ENCODE data around the gene SCMH1.

The SCMH1 gene

DNA sequence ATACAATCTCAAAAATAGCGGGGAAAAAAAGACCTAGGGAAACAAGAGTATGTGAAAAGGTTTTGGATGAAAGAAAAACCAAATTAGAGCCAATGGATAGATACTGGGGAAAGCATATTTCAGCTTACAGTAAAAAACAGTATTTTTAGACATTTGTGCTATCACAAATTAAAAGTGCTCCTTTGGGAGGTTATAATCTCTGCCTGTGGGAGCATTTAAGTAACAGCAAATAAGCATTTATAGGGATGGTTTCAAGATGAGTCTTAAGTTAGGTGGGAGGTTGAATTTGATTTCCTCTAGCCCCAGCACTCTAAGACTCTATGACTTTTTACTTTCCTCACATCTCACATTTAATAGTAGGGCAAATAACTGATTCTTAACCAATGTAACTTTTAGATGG is 141.0 kb downstream of the SCMH1 start:
- Histone ChIP-seq H3K4me3 (ENCODE audit: insufficient read depth in 1 of 2, low read depth in 1 of 2, low read length in 2 of 2) (no peak overlapping the region), H2AK5ac (ENCODE audit: low read length, severe bottlenecking) (no peak overlapping the region), H2BK12ac (ENCODE audit: low read length in 2 of 2) (no peak overlapping the region), H3K14ac (ENCODE audit: low read length in 2 of 2) (no peak overlapping the region), H3K27ac (ENCODE audit: low read length, poor library complexity, severe bottlenecking) (no peak overlapping the region), H2BK5ac (ENCODE audit: low read depth, low read length, poor library complexity, severe bottlenecking) (no peak overlapping the region), H3K9me3 (ENCODE audit: control insufficient read depth, low read length) (no peaks in the 10 kb centered on the region), H3K4ac (ENCODE audit: low read depth in 1 of 2, low read length in 2 of 2) (no peak overlapping the region), H3K27me3 (ENCODE audit: control insufficient read depth in 1 of 2, insufficient read depth in 1 of 2, low read length in 2 of 2) (peaks cover 0 to 10% of the 10 kb centered on the region in 2 experiments), H2BK15ac (ENCODE audit: low read depth, poor library complexity, severe bottlenecking) (no peak overlapping the region), H2BK120ac (ENCODE audit: low read depth, low read length) (no peak overlapping the region), H3K79me1 (replicated peaks; ENCODE audit: low read length, poor library complexity, severe bottlenecking) (peaks cover 2% of the 10 kb centered on the region), H3K4me2 (ENCODE audit: low read length, poor library complexity, severe bottlenecking) (no peak overlapping the region), H3K9ac (ENCODE audit: low read length) (no peak overlapping the region), H2AFZ (ENCODE audit: low read depth, low read length) (no peak overlapping the region), H3K18ac (ENCODE audit: low read depth in 1 of 2, low read length in 2 of 2) (no peak overlapping the region), H3K4me1 (ENCODE audit: control insufficient read depth, insufficient read depth, low read depth, low read length) (no peaks in the 10 kb centered on the region), H4K91ac (ENCODE audit: low read length) (no peak overlapping the region), H4K8ac (ENCODE audit: low read length) (no peak overlapping the region), H3K36me3 (ENCODE audit: control insufficient read depth in 1 of 2, insufficient read depth in 2 of 2, low read depth in 1 of 2, low read length in 2 of 2) (peaks cover 0 to 3% of the 10 kb centered on the region in 2 experiments), H3K23ac (ENCODE audit: low read length in 2 of 2) (no peak overlapping the region)
- WGBS: 83% methylated on average over 1 of the region's 1 CpG
- DNase-seq: no peak

DNA sequence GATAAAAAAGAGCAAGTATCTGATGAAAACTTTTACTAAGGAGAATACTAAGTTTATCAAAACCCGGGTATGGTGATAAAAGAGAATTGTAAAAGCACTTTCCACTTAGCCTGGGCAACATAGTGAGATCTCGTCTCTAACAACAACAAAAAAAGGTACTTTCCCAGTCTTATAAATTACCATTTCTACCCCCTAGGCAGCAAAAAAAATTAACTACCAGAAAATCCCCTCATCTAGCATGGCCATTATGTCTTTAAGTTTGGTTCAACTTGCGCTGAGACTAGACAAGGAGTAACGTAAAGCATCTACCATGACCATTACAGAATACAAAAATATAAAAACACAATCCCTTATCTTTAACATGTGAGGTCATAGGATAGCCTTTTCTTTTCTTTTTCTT is 141.9 kb downstream of the SCMH1 start:
- Histone ChIP-seq H3K4me2 (ENCODE audit: low read length, poor library complexity, severe bottlenecking) (no peak overlapping the region), H2AFZ (ENCODE audit: low read depth, low read length) (no peak overlapping the region), H3K4ac (ENCODE audit: low read depth in 1 of 2, low read length in 2 of 2) (no peak overlapping the region), H3K4me3 (ENCODE audit: insufficient read depth in 1 of 2, low read depth in 1 of 2, low read length in 2 of 2) (no peak overlapping the region), H3K27me3 (ENCODE audit: control insufficient read depth in 1 of 2, insufficient read depth in 1 of 2, low read length in 2 of 2) (peaks cover 0 to 10% of the 10 kb centered on the region in 2 experiments), H3K18ac (ENCODE audit: low read depth in 1 of 2, low read length in 2 of 2) (no peak overlapping the region), H3K9me3 (ENCODE audit: control insufficient read depth, low read length) (no peaks in the 10 kb centered on the region), H2BK120ac (ENCODE audit: low read depth, low read length) (no peak overlapping the region), H3K4me1 (ENCODE audit: control insufficient read depth, insufficient read depth, low read depth, low read length) (no peaks in the 10 kb centered on the region), H2BK12ac (ENCODE audit: low read length in 2 of 2) (no peak overlapping the region), H3K27ac (ENCODE audit: low read length, poor library complexity, severe bottlenecking) (no peak overlapping the region), H3K23ac (ENCODE audit: low read length in 2 of 2) (no peak overlapping the region), H2BK15ac (ENCODE audit: low read depth, poor library complexity, severe bottlenecking) (no peak overlapping the region), H3K36me3 (ENCODE audit: control insufficient read depth in 1 of 2, insufficient read depth in 2 of 2, low read depth in 1 of 2, low read length in 2 of 2) (peaks cover 0 to 3% of the 10 kb centered on the region in 2 experiments), H4K91ac (ENCODE audit: low read length) (no peak overlapping the region), H3K14ac (ENCODE audit: low read length in 2 of 2) (no peak overlapping the region), H3K9ac (ENCODE audit: low read length) (no peak overlapping the region), H2AK5ac (ENCODE audit: low read length, severe bottlenecking) (no peak overlapping the region), H3K79me1 (replicated peaks; ENCODE audit: low read length, poor library complexity, severe bottlenecking) (peaks cover 2% of the 10 kb centered on the region), H2BK5ac (ENCODE audit: low read depth, low read length, poor library complexity, severe bottlenecking) (no peak overlapping the region), H4K8ac (ENCODE audit: low read length) (no peak overlapping the region)
- no peak for DNase-seq
- WGBS: 98% methylated on average over 4 of the region's 4 CpGs

DNA sequence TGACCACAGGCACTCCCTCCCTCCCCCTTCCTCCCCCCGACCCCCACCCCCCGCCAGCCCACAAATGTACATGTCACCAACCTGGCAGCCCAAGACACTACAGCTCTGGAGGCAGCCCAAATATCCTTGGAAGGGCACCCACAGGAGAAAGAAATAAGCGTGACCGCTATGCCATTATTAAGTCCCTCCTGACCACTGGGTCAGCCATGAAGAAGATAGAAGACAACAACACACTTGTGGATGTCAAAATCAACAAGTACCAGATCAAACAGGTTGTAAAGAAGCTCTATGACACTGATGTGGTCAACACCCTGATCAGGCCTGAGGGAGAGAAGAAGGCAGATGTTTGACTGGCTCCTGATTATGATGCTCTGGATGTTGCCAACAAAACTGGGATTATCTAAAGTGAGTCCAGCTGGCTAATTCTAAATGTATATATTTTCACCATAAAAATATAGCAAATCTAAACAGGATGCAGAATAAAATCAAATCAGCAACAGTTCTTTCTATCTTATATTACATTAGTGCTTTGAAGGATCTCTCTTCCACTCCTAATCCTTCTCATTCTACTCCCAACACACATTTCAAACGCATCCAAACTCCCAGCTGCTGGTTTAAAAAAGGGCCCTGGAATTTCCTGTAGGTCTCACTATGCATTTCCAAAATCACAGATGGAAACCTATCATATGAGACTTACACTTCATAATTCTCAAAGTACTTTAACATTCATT is 143.2 kb downstream of the SCMH1 start:
- Histone ChIP-seq H3K4me3 (ENCODE audit: insufficient read depth in 1 of 2, low read depth in 1 of 2, low read length in 2 of 2) (no peak overlapping the region), H3K18ac (ENCODE audit: low read depth in 1 of 2, low read length in 2 of 2) (no peak overlapping the region), H2AK5ac (ENCODE audit: low read length, severe bottlenecking) (no peak overlapping the region), H3K14ac (ENCODE audit: low read length in 2 of 2) (no peak overlapping the region), H3K9me3 (ENCODE audit: control insufficient read depth, low read length) (no peaks in the 10 kb centered on the region), H3K27me3 (ENCODE audit: control insufficient read depth in 1 of 2, insufficient read depth in 1 of 2, low read length in 2 of 2) (peaks cover 0 to 10% of the 10 kb centered on the region in 2 experiments), H3K79me1 (replicated peaks; ENCODE audit: low read length, poor library complexity, severe bottlenecking) (peaks cover under 1% of the 10 kb centered on the region), H2BK15ac (ENCODE audit: low read depth, poor library complexity, severe bottlenecking) (no peak overlapping the region), H3K4ac (ENCODE audit: low read depth in 1 of 2, low read length in 2 of 2) (no peak overlapping the region), H3K4me2 (ENCODE audit: low read length, poor library complexity, severe bottlenecking) (no peak overlapping the region), H3K9ac (ENCODE audit: low read length) (no peak overlapping the region), H3K36me3 (ENCODE audit: control insufficient read depth in 1 of 2, insufficient read depth in 2 of 2, low read depth in 1 of 2, low read length in 2 of 2) (peaks cover 0 to 3% of the 10 kb centered on the region in 2 experiments), H3K23ac (ENCODE audit: low read length in 2 of 2) (no peak overlapping the region), H2AFZ (ENCODE audit: low read depth, low read length) (no peak overlapping the region), H3K27ac (ENCODE audit: low read length, poor library complexity, severe bottlenecking) (no peak overlapping the region), H2BK12ac (ENCODE audit: low read length in 2 of 2) (no peak overlapping the region), H2BK5ac (ENCODE audit: low read depth, low read length, poor library complexity, severe bottlenecking) (no peak overlapping the region), H2BK120ac (ENCODE audit: low read depth, low read length) (no peak overlapping the region), H3K4me1 (ENCODE audit: control insufficient read depth, insufficient read depth, low read depth, low read length) (no peaks in the 10 kb centered on the region), H4K91ac (ENCODE audit: low read length) (no peak overlapping the region), H4K8ac (ENCODE audit: low read length) (no peak overlapping the region)
- no peak for DNase-seq
- WGBS: 91% methylated on average over 3 of the region's 5 CpGs

DNA sequence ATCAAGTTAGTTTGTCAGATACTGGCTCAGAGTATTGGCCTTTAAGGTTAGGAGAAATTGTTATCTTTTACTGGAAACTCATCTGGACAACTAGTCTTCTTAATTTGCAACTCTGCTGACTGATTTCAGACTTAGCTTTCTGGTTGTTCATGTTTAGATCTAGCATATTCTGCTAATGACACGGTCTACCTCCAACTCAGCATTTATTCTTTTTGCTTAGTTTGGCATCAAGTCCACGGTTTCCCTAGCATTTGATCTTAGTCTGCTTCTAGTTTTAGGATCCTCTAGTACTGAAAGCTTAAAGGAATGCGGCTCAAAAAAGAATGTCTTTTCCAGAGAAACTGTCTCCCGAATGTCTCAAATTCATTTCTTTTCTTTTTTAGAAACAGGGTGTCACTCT is 145.0 kb downstream of the SCMH1 start:
- Histone ChIP-seq H3K27me3 (ENCODE audit: control insufficient read depth in 1 of 2, insufficient read depth in 1 of 2, low read length in 2 of 2) (peaks cover 0 to 10% of the 10 kb centered on the region in 2 experiments), H4K91ac (ENCODE audit: low read length) (no peak overlapping the region), H3K23ac (ENCODE audit: low read length in 2 of 2) (no peak overlapping the region), H2AK5ac (ENCODE audit: low read length, severe bottlenecking) (no peak overlapping the region), H3K36me3 (ENCODE audit: control insufficient read depth in 1 of 2, insufficient read depth in 2 of 2, low read depth in 1 of 2, low read length in 2 of 2) (peaks cover 0 to 3% of the 10 kb centered on the region in 2 experiments), H3K27ac (ENCODE audit: low read length, poor library complexity, severe bottlenecking) (no peak overlapping the region), H4K8ac (ENCODE audit: low read length) (no peak overlapping the region), H3K4me3 (ENCODE audit: insufficient read depth in 1 of 2, low read depth in 1 of 2, low read length in 2 of 2) (no peak overlapping the region), H3K4me2 (ENCODE audit: low read length, poor library complexity, severe bottlenecking) (no peak overlapping the region), H2BK12ac (ENCODE audit: low read length in 2 of 2) (no peak overlapping the region), H2AFZ (ENCODE audit: low read depth, low read length) (no peak overlapping the region), H2BK120ac (ENCODE audit: low read depth, low read length) (no peak overlapping the region), H2BK15ac (ENCODE audit: low read depth, poor library complexity, severe bottlenecking) (no peak overlapping the region), H3K14ac (ENCODE audit: low read length in 2 of 2) (no peak overlapping the region), H3K4me1 (ENCODE audit: control insufficient read depth, insufficient read depth, low read depth, low read length) (no peaks in the 10 kb centered on the region), H2BK5ac (ENCODE audit: low read depth, low read length, poor library complexity, severe bottlenecking) (no peak overlapping the region), H3K79me1 (replicated peaks; ENCODE audit: low read length, poor library complexity, severe bottlenecking) (no peaks in the 10 kb centered on the region), H3K4ac (ENCODE audit: low read depth in 1 of 2, low read length in 2 of 2) (no peak overlapping the region), H3K18ac (ENCODE audit: low read depth in 1 of 2, low read length in 2 of 2) (no peak overlapping the region), H3K9me3 (ENCODE audit: control insufficient read depth, low read length) (no peaks in the 10 kb centered on the region), H3K9ac (ENCODE audit: low read length) (no peak overlapping the region)
- WGBS: over 99% methylated on average over 4 of the region's 4 CpGs
- DNase-seq: no peak
